B cell (primary cell): ENCODE results near the gene C19orf12. TPM values are rescaled to one million over a fixed set of nuclear protein-coding genes. Genes with fewer than 3 reads are reported as not detected.

Experiments
- ATAC-seq: fragments of 200-7000 bp; cut with Tn5 transposase; one replicate; pipeline ENCODE4 v1.10.0; 2021; ENCODE audit warnings: low read depth, mild to moderate bottlenecking, moderate number of reproducible peaks, moderate library complexity
- CTCF ChIA-PET: fragments of 350-600 bp; sonication (Branson Sonifier 250); formaldehyde crosslinking; loops from one replicate; lab custom pipeline; 2021; ENCODE audit warnings: antibody characterized with exemption, inconsistent platforms; lab: Charles Lee
- POLR2A ChIA-PET: fragments of 350-600 bp; sonication (Branson Sonifier 250); formaldehyde crosslinking; loops from one replicate; lab custom pipeline; 2021; ENCODE audit warnings: antibody characterized with exemption; lab: Charles Lee
- DNase-seq: peaks from one replicate; pipeline ENCODE4 v3.0.0; 2013
- H2AFZ ChIP-seq: 2 replicates; pipeline ENCODE4 v1.6.1; 2012; ENCODE audit warnings: mild to moderate bottlenecking, low read depth, low read length; ENCODE audit not compliant: insufficient read depth, poor library complexity, severe bottlenecking
- H3K27ac ChIP-seq, 2 donors: 1 replicate in 1 of 2; 2 replicates in 1 of 2; pipeline ENCODE4 v1.5.1; 2012 to 2013; ENCODE audit warnings: low read length in 2 of 2, mild to moderate bottlenecking in 2 of 2, moderate library complexity in 1 of 2
- H3K27me3 ChIP-seq, 4 experiments: fragments of 200-600 bp in 1 of 4; sonication (generic) in 1 of 4; replicated peaks in 1 of 4; 1 replicate in 2 of 4; 2 replicates in 2 of 4; pipeline versions ENCODE4 v1.6.1 to v1.7.0; 2013 to 2016; ENCODE audit warnings: low read length in 3 of 4, mild to moderate bottlenecking in 2 of 4, mixed read lengths in 1 of 4, moderate library complexity in 1 of 4; ENCODE audit not compliant: insufficient read depth in 4 of 4, control insufficient read depth in 3 of 4; ENCODE audit errors: control extremely low read depth in 1 of 4
- H3K36me3 ChIP-seq, 2 experiments: replicated peaks in 1 of 2; 1 replicate in 1 of 2; 2 replicates in 1 of 2; pipeline versions ENCODE4 v1.6.1 to v1.7.1; 2013; ENCODE audit warnings: low read length in 1 of 2; ENCODE audit not compliant: insufficient read depth in 2 of 2, control insufficient read depth in 1 of 2; ENCODE audit errors: control extremely low read depth in 1 of 2, extremely low read depth in 1 of 2
- H3K4me1 ChIP-seq, 2 donors: fragments of 200-600 bp in 1 of 2; sonication (generic) in 1 of 2; 1 replicate in 1 of 2; 2 replicates in 1 of 2; pipeline versions ENCODE4 v1.5.1 to v1.6.1; 2013 to 2017; ENCODE audit warnings: low read length in 2 of 2; ENCODE audit not compliant: control insufficient read depth in 2 of 2, insufficient read depth in 2 of 2
- H3K4me2 ChIP-seq: replicated peaks from 2 replicates; pipeline ENCODE3; 2012; ENCODE audit warnings: mild to moderate bottlenecking, low read depth, low read length; ENCODE audit not compliant: poor library complexity, severe bottlenecking
- H3K4me3 ChIP-seq, 5 experiments: fragments of 200-600 bp in 1 of 5; sonication (generic) in 1 of 5; 1 replicate in 3 of 5; 2 replicates in 2 of 5; pipeline versions ENCODE4 v1.5.1 to v1.7.0; 2011 to 2016; ENCODE audit warnings: low read length in 4 of 5, mild to moderate bottlenecking in 4 of 5, low read depth in 2 of 5, control low read depth in 1 of 5, moderate library complexity in 1 of 5; ENCODE audit not compliant: insufficient read depth in 1 of 5; ENCODE audit errors: control extremely low read depth in 1 of 5, extremely low read depth in 1 of 5
- H3K79me2 ChIP-seq: fragments of 200-600 bp; sonication (generic); one replicate; pipeline ENCODE4 v1.6.0; 2016; ENCODE audit warnings: low read length; ENCODE audit not compliant: control insufficient read depth, insufficient read depth
- H3K9ac ChIP-seq: fragments of 200-600 bp; sonication (generic); 2 replicates; pipeline ENCODE4 v1.6.1; 2017; ENCODE audit warnings: mild to moderate bottlenecking, low read length, moderate library complexity
- H3K9me3 ChIP-seq, 3 donors: one replicate each; pipeline versions ENCODE4 v1.6.1 to v1.7.1; 2013; ENCODE audit warnings: low read length in 2 of 3; ENCODE audit not compliant: control insufficient read depth in 2 of 3, insufficient read depth in 1 of 3; ENCODE audit errors: control extremely low read depth in 1 of 3
- H4K20me1 ChIP-seq: 2 replicates; pipeline ENCODE4 v1.6.0; 2012; ENCODE audit warnings: mild to moderate bottlenecking, low read length; ENCODE audit not compliant: insufficient read depth, control insufficient read depth, poor library complexity, severe bottlenecking
- H3K27ac Mint-ChIP-seq: one replicate; pipeline ENCODE4 v1.8.0; 2021; ENCODE audit warnings: mixed read lengths
- H3K27me3 Mint-ChIP-seq: one replicate; pipeline ENCODE4 v1.8.0; 2021; ENCODE audit warnings: mixed read lengths
- H3K4me1 Mint-ChIP-seq: one replicate; pipeline ENCODE4 v1.8.0; 2021; ENCODE audit warnings: mixed read lengths
- H3K4me3 Mint-ChIP-seq: one replicate; pipeline ENCODE4 v1.8.0; 2021; ENCODE audit warnings: mixed read lengths
- H3K9me3 Mint-ChIP-seq: one replicate; pipeline ENCODE4 v1.8.0; 2022; ENCODE audit warnings: mixed read lengths; ENCODE audit not compliant: insufficient read depth
- CTCF ChIP-seq: fragments of 200-600 bp; IDR thresholded peaks from one replicate; pipeline ENCODE4 v1.8.0; 2022; ENCODE audit warnings: antibody characterized with exemption, mild to moderate bottlenecking
- EZH2 ChIP-seq: IDR thresholded peaks from 2 replicates; pipeline ENCODE4 v1.6.1; 2012; ENCODE audit warnings: borderline replicate concordance, low read depth, mild to moderate bottlenecking, moderate library complexity, low read length; ENCODE audit not compliant: insufficient read depth, poor library complexity, severe bottlenecking
- WGBS: methylation state at CpG from one replicate; pipeline ENCODE4 v1.1.5; 2013; ENCODE audit warnings: missing lambda C conversion rate; ENCODE audit not compliant: insufficient coverage; 5-methylcytosine and 5-hydroxymethylcytosine counted together
- intact Hi-C: fragments of 100-400 bp; cut with micrococcal nuclease; formaldehyde crosslinking; loops from one replicate; pipeline ENCODE4 v1.10.0; 2022
- polyA plus RNA-seq: library from polyadenylated mRNA; depleted of rRNA; stranded (reverse); fragments of >200 nt; gene quantifications from 2 replicates; pipeline ENCODE4 v1.2.3, GENCODE V29; 2012
- total RNA-seq, 2 donors: library from RNA; stranded (reverse); fragments of 120-200 nt in 1 of 2; gene quantifications; 1 replicate in 1 of 2; 2 replicates in 1 of 2; pipeline versions ENCODE4 v1.2.3 to v1.2.4, GENCODE V29; 2013 to 2022

C19orf12 gene
- total and polyA plus RNA-seq, 2 donors (not counting 1 experiment from before 2014, with no cell fraction given), result 12.6 to 29.4 TPM

GRCh38 chr19:29745253-29745652 lies 30.2 kb upstream of the C19orf12 start:
- Histone ChIP-seq H3K4me2 (no peak overlapping the region), H2AFZ (no peak overlapping the region), H3K27ac (no peak overlapping the region), H3K79me2 (no peaks in the 10 kb centered on the region), H3K4me1 (no peaks in the 10 kb centered on the region), H3K9ac (no peak overlapping the region), H3K36me3 (no peaks in the 10 kb centered on the region), H3K4me3 (no peak overlapping the region), H3K9me3 (no peaks in the 10 kb centered on the region), H4K20me1 (no peaks in the 10 kb centered on the region), H3K27me3 (peaks cover 0 to 4% (median 0%) of the 10 kb centered on the region in 4 experiments)
- DNase-seq, result no peak
- TF ChIP-seq CTCF (no peak), EZH2 (no peak)
- H3K27ac Mint-ChIP-seq, result no peak overlapping the region
- CTCF ChIA-PET, result no interaction called here
- H3K4me1 Mint-ChIP-seq, result no peaks in the 10 kb centered on the region
- H3K4me3 Mint-ChIP-seq, result no peak overlapping the region
- no peaks in the 10 kb centered on the region for H3K9me3 Mint-ChIP-seq
- 80% methylated on average over 6 of the region's 6 CpGs for WGBS
- peaks cover 10% of the 10 kb centered on the region for H3K27me3 Mint-ChIP-seq
- intact Hi-C loops, result no loop called here
- POLR2A ChIA-PET, result no interaction called here
- ATAC-seq, result peak; percentile 28

- H3K27me3 Mint-ChIP-seq, result peaks cover 15% of the 10 kb centered on the region
- H3K4me2 ChIP-seq, result no peak overlapping the region
- H3K27ac Mint-ChIP-seq, result no peak overlapping the region
- no peaks in the 10 kb centered on the region for H3K79me2 ChIP-seq
- H2AFZ ChIP-seq, result no peak overlapping the region
- H3K4me3 Mint-ChIP-seq, result no peak overlapping the region
- no peaks in the 10 kb centered on the region for H3K4me1 ChIP-seq
- no peaks in the 10 kb centered on the region for H3K9me3 Mint-ChIP-seq
- H4K20me1 ChIP-seq, result no peaks in the 10 kb centered on the region
- no peak for DNase-seq
- H3K27me3 ChIP-seq, result peaks cover 0 to 4% (median 0%) of the 10 kb centered on the region in 4 experiments
- no peak overlapping the region for H3K9ac ChIP-seq
- CTCF ChIA-PET, result interaction anchor here (1.6 kb wide), 2 partner anchors 13 to 16 kb away, joined by 3 to 6 read pairs; no protein-coding TSS in a partner anchor
- no peaks in the 10 kb centered on the region for H3K9me3 ChIP-seq
- no peak for ATAC-seq
- POLR2A ChIA-PET, result no interaction called here
- H3K4me3 ChIP-seq, result no peak overlapping the region
- H3K27ac ChIP-seq, result no peak overlapping the region
- H3K36me3 ChIP-seq, result no peaks in the 10 kb centered on the region
- intact Hi-C loops, result no loop called here
- H3K4me1 Mint-ChIP-seq, result no peaks in the 10 kb centered on the region
- TF ChIP-seq EZH2 (no peak), CTCF (no peak)
Measured at GRCh38 chr19:29743681-29744080, 28.6 kb upstream of the C19orf12 start.
